ENCODE data around the gene ACOT9. TPM values are rescaled to one million over a fixed set of nuclear protein-coding genes. Genes with fewer than 3 reads are reported as not detected.

Gene ACOT9
- total RNA-seq, 4 donors from 2014 or later = 14.9 to 18.5 (median 16.2) TPM

DNA sequence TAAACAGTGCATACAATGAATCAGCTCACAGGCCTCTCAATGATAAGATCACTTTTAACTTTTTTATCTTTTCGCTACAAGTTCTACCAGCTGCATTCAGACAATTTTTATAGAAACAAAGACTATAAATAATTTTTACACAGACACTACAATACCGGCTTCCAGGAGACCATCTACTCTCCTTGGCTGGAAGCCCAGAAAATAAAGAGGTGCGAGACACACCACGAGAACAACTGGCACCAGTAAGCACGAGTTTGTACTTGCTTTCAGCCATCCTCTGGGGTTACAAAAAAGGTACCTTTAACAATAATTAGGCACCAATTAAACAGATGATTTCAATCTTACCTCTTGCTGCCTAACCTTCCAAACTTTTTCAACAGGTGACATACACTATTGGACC, 87.0 kb downstream of the ACOT9 start:
- TF ChIP-seq, protein P1, sequence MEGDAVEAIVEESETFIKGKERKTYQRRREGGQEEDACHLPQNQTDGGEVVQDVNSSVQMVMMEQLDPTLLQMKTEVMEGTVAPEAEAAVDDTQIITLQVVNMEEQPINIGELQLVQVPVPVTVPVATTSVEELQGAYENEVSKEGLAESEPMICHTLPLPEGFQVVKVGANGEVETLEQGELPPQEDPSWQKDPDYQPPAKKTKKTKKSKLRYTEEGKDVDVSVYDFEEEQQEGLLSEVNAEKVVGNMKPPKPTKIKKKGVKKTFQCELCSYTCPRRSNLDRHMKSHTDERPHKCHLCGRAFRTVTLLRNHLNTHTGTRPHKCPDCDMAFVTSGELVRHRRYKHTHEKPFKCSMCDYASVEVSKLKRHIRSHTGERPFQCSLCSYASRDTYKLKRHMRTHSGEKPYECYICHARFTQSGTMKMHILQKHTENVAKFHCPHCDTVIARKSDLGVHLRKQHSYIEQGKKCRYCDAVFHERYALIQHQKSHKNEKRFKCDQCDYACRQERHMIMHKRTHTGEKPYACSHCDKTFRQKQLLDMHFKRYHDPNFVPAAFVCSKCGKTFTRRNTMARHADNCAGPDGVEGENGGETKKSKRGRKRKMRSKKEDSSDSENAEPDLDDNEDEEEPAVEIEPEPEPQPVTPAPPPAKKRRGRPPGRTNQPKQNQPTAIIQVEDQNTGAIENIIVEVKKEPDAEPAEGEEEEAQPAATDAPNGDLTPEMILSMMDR (IDR thresholded peaks at IDR 0.05) = no peak
- TF ChIP-seq POLR2A (IDR thresholded peaks at IDR 0.05) (no peak), POLR2AphosphoS5 (IDR thresholded peaks at IDR 0.05) (no peak), EP300 (IDR thresholded peaks at IDR 0.05) (no peak)
- no peaks in the 10 kb centered on the region for H3K4me1 ChIP-seq
- WGBS = 46% methylated on average over 5 of the region's 5 CpGs

More for the DNA sequence above, 87.0 kb downstream of the ACOT9 start:
- no peaks in the 10 kb centered on the region for H3K9me3 ChIP-seq
- no peak for DNase-seq (ENCODE audit: low spot score in 2 of 2)
- no peaks in the 10 kb centered on the region for H3K36me3 ChIP-seq
- H3K27me3 ChIP-seq = no peaks in the 10 kb centered on the region
- no peak overlapping the region for H3K27ac ChIP-seq
- no peak overlapping the region for H3K4me3 ChIP-seq

Other genes starting within 250 kb of the ACOT9 start
- 10 to 100 TPM; 27.6 to 47.6 (median 42.2) TPM for gene PRDX4, start 75.8 kb downstream of the ACOT9 start, total RNA-seq
- gene SAT1, start 39.9 kb upstream of the ACOT9 start, total RNA-seq = 100 to 1,000 TPM; 131 to 357 (median 202) TPM
- gene APOO, start 164.7 kb upstream of the ACOT9 start, total RNA-seq = 10 to 100 TPM in 2 of 4 donors, 1 to 10 TPM in 2; 6.2 to 14.1 (median 9.7) TPM
- not detected for gene CXorf58, start 164.7 kb upstream of the ACOT9 start, total RNA-seq

Data from suprapubic skin (tissue), 4 donors.